Measurements from ENCODE around the gene NAT16. TPM values are rescaled to one million over a fixed set of nuclear protein-coding genes. Genes with fewer than 3 reads are reported as not detected.
A peak's percentile ranks its signal among the peaks of the same experiment; 100 is the strongest.

Gene NAT16
- total and polyA plus RNA-seq, 2 of the 13 experiments (the other 11 are each of a cell fraction or from before 2014, with no cell fraction given), result 0.04 TPM; not detected in 1

- TF ChIP-seq ZNF780A (CRISPR knock-in tag; IDR thresholded peaks at IDR 0.05) (no peak), KAT8 (CRISPR knock-in tag; IDR thresholded peaks at IDR 0.05) (peak; percentile 31), PHF21A (CRISPR knock-in tag; IDR thresholded peaks at IDR 0.05) (no peak; the same call in 1 of the 2 replicates), YEATS2 (CRISPR knock-in tag; IDR thresholded peaks at IDR 0.05; ENCODE audit: borderline replicate concordance) (peak; percentile 14; the same call in 1 of the 2 replicates), NRL (CRISPR knock-in tag; IDR thresholded peaks at IDR 0.05; ENCODE audit: borderline replicate concordance) (no peak), SOX5 (CRISPR knock-in tag; IDR thresholded peaks at IDR 0.05; ENCODE audit: borderline replicate concordance) (no peak; the same call in none of the 2 replicates), ZMYM4 (CRISPR knock-in tag; IDR thresholded peaks at IDR 0.05) (no peak), ZFX (CRISPR knock-in tag; IDR thresholded peaks at IDR 0.05; ENCODE audit: low read depth) (peak; percentile 78), ZFY (CRISPR knock-in tag; IDR thresholded peaks at IDR 0.05) (no peak; the same call in 1 of the 2 replicates), NFATC3 (CRISPR knock-in tag; IDR thresholded peaks at IDR 0.05) (no peak), ZFP1 (CRISPR knock-in tag; IDR thresholded peaks at IDR 0.05) (no peak), TRIM22 (IDR thresholded peaks at IDR 0.05) (no peak), ZNF446 (CRISPR knock-in tag; IDR thresholded peaks at IDR 0.05) (peak; percentile 60; the same call in 1 of the 2 replicates), ZNF616 (CRISPR knock-in tag; IDR thresholded peaks at IDR 0.05; ENCODE audit: low read depth) (0 out of 2 replicates have a peak, but pooled peaks have one; percentile 39), ZBTB25 (CRISPR knock-in tag; IDR thresholded peaks at IDR 0.05) (no peak), GMEB2 (CRISPR knock-in tag; IDR thresholded peaks at IDR 0.05; ENCODE audit: low read depth) (no peak), ZNF816 (CRISPR knock-in tag; IDR thresholded peaks at IDR 0.05; ENCODE audit: borderline replicate concordance) (peak; percentile 13; the same call in 1 of the 2 replicates), NCOA1 (CRISPR knock-in tag; IDR thresholded peaks at IDR 0.05) (no peak), NONO (IDR thresholded peaks at IDR 0.05) (no peak), NONO (CRISPR knock-in tag; conservative IDR thresholded peaks at IDR 0.05) (no peak), ZNF142 (CRISPR knock-in tag; IDR thresholded peaks at IDR 0.05) (no peak), EEA1 (CRISPR knock-in tag; IDR thresholded peaks at IDR 0.05; ENCODE audit: borderline replicate concordance) (no peak)
Observed at GRCh38 chr7:101125989-101126650, 54.0 kb downstream of the NAT16 start (continued).
